Gastroesophageal sphincter (tissue), 3 donors: ENCODE results near the gene JOSD2.

Source experiments
- CTCF ChIP-seq, 4 experiments: fragments of 200-600 bp in 2 of 4; fragments of 450-650 bp in 2 of 4; sonication (generic) in 1 of 4; IDR thresholded peaks; one replicate each; pipeline ENCODE4 v1.5.1; 2017 to 2019; ENCODE audit warnings: antibody characterized with exemption in 4 of 4, mild to moderate bottlenecking in 2 of 4, moderate library complexity in 2 of 4
- EP300 ChIP-seq: sonication (generic); formaldehyde crosslinking; IDR thresholded peaks from one replicate; pipeline ENCODE4 v1.6.1; 2017; ENCODE audit warnings: antibody characterized with exemption, mild to moderate bottlenecking
- POLR2A ChIP-seq, 2 donors: fragments of 450-650 bp; IDR thresholded peaks; one replicate each; pipeline ENCODE4 v1.6.1; 2017; ENCODE audit warnings: antibody characterized with exemption in 2 of 2, mild to moderate bottlenecking in 2 of 2, moderate library complexity in 1 of 2

GRCh38 chr19:50485284-50485955 lies 25.6 kb downstream of the JOSD2 start:
- no peak for TF ChIP-seq CTCF (IDR thresholded peaks at IDR 0.05)
- TF ChIP-seq POLR2A (IDR thresholded peaks at IDR 0.05), result no peak
- no peak for TF ChIP-seq EP300
